ENCODE measurements around the gene RBKS.
"Not testable (repeated sequence)": the region's sequence is repeated elsewhere in the genome, so short reads cannot be mapped to it uniquely, and the experiment has no call there.

RBKS gene

GRCh38 chr2:27779417-27780055 is 110.7 kb downstream of the RBKS start:
- peaks cover 42% of the 10 kb centered on the region for H3K36me3 Mint-ChIP-seq (ENCODE audit: low read depth)
- H3K4me1 Mint-ChIP-seq (ENCODE audit: low read depth), result peaks cover 24% of the 10 kb centered on the region
- intact Hi-C loops (cut with micrococcal nuclease), result no loop called here
- no peaks in the 10 kb centered on the region for H3K27me3 Mint-ChIP-seq
- H3K4me3 Mint-ChIP-seq, result no peak overlapping the region
- H3K9me3 Mint-ChIP-seq, result no peaks in the 10 kb centered on the region
- H3K27ac Mint-ChIP-seq, result no peak overlapping the region

- Mint-ChIP-seq H3K4me1 (ENCODE audit: low read depth) (peaks cover 44% of the 10 kb centered on the region), H3K36me3 (ENCODE audit: low read depth) (peaks cover 57% of the 10 kb centered on the region), H3K27me3 (no peaks in the 10 kb centered on the region), H3K4me3 (no peak overlapping the region), H3K9me3 (no peaks in the 10 kb centered on the region), H3K27ac (no peak overlapping the region)
- intact Hi-C loops (cut with micrococcal nuclease), result no loop called here
Observed at GRCh38 chr2:27776696-27777095, 113.5 kb downstream of the RBKS start.

- Mint-ChIP-seq H3K4me3 (no peak overlapping the region), H3K27me3 (no peaks in the 10 kb centered on the region), H3K4me1 (ENCODE audit: low read depth) (peaks cover 47% of the 10 kb centered on the region), H3K9me3 (no peaks in the 10 kb centered on the region), H3K36me3 (ENCODE audit: low read depth) (peaks cover 63% of the 10 kb centered on the region), H3K27ac (no peak overlapping the region)
- intact Hi-C loops (cut with micrococcal nuclease), result no loop called here
Observed at GRCh38 chr2:27776097-27776496, 114.1 kb downstream of the RBKS start.

GRCh38 chr2:27773959-27774358 is 116.2 kb downstream of the RBKS start:
- Mint-ChIP-seq H3K4me3 (no peak overlapping the region), H3K36me3 (ENCODE audit: low read depth) (peaks cover 47% of the 10 kb centered on the region), H3K9me3 (no peaks in the 10 kb centered on the region), H3K27me3 (no peaks in the 10 kb centered on the region), H3K27ac (peak overlapping the region; percentile 8), H3K4me1 (ENCODE audit: low read depth) (peaks cover 50% of the 10 kb centered on the region)
- intact Hi-C loops (cut with micrococcal nuclease), result loop anchor here (5.0 kb wide), 1 partner anchor 113 kb away; no protein-coding TSS in a partner anchor

- intact Hi-C loops (cut with micrococcal nuclease), result loop anchor here (5.0 kb wide), 1 partner anchor 114 kb away; no protein-coding TSS in a partner anchor
- Mint-ChIP-seq H3K36me3 (ENCODE audit: low read depth) (peaks cover 39% of the 10 kb centered on the region), H3K27ac (no peak overlapping the region), H3K27me3 (no peaks in the 10 kb centered on the region), H3K4me1 (ENCODE audit: low read depth) (peaks cover 48% of the 10 kb centered on the region), H3K9me3 (no peaks in the 10 kb centered on the region), H3K4me3 (peak overlapping the region; percentile 41)
Observed at GRCh38 chr2:27772804-27773203, 117.4 kb downstream of the RBKS start.

- H3K9me3 Mint-ChIP-seq, result no peaks in the 10 kb centered on the region
- peaks cover 39% of the 10 kb centered on the region for H3K36me3 Mint-ChIP-seq (ENCODE audit: low read depth)
- peaks cover 51% of the 10 kb centered on the region for H3K4me1 Mint-ChIP-seq (ENCODE audit: low read depth)
Observed at GRCh38 chr2:27771548-27772335, 118.4 kb downstream of the RBKS start, which contains the start of gene MRPL33. MRPL33 (plus strand) TSS chr2:27771719; CDS start chr2:27771778, 59 bp downstream.

GRCh38 chr2:27771202-27771547 is 119.0 kb downstream of the RBKS start:
- H3K4me1 Mint-ChIP-seq (ENCODE audit: low read depth), result peaks cover 52% of the 10 kb centered on the region
- H3K9me3 Mint-ChIP-seq, result no peaks in the 10 kb centered on the region
- intact Hi-C loops (cut with micrococcal nuclease), result loop anchor here (5.0 kb wide), 1 partner anchor 116 kb away; no protein-coding TSS in a partner anchor
- no peaks in the 10 kb centered on the region for H3K27me3 Mint-ChIP-seq
- peaks cover 35% of the 10 kb centered on the region for H3K36me3 Mint-ChIP-seq (ENCODE audit: low read depth)
- peak overlapping the region; percentile 97 for H3K4me3 Mint-ChIP-seq
- H3K27ac Mint-ChIP-seq, result peak overlapping the region; percentile 99

More at GRCh38 chr2:27771548-27772335, 118.4 kb downstream of the RBKS start, which contains the start of gene MRPL33:
- intact Hi-C loops (cut with micrococcal nuclease), result loop anchor here (5.0 kb wide), 1 partner anchor 116 kb away; no protein-coding TSS in a partner anchor
- Mint-ChIP-seq H3K27ac (peak within 1 kb of the TSS; percentile 99), H3K27me3 (no peaks in the 10 kb centered on the region), H3K4me3 (peak within 1 kb of the TSS; percentile 97)

- H3K9me3 Mint-ChIP-seq, result no peaks in the 10 kb centered on the region
- H3K27ac Mint-ChIP-seq, result peak overlapping the region; percentile 60
- H3K4me1 Mint-ChIP-seq (ENCODE audit: low read depth), result peaks cover 57% of the 10 kb centered on the region
- H3K36me3 Mint-ChIP-seq (ENCODE audit: low read depth), result peaks cover 2% of the 10 kb centered on the region
- peak overlapping the region; percentile 63 for H3K4me3 Mint-ChIP-seq
- intact Hi-C loops (cut with micrococcal nuclease), result no loop called here
- H3K27me3 Mint-ChIP-seq, result no peaks in the 10 kb centered on the region
Observed at GRCh38 chr2:27766287-27766661, 123.9 kb downstream of the RBKS start.

GRCh38 chr2:27765621-27766286 is 124.4 kb downstream of the RBKS start:
- Mint-ChIP-seq H3K4me1 (ENCODE audit: low read depth) (peaks cover 53% of the 10 kb centered on the region), H3K4me3 (peak overlapping the region; percentile 63), H3K36me3 (ENCODE audit: low read depth) (no peaks in the 10 kb centered on the region), H3K27ac (peak overlapping the region; percentile 60), H3K9me3 (no peaks in the 10 kb centered on the region), H3K27me3 (no peaks in the 10 kb centered on the region)
- intact Hi-C loops (cut with micrococcal nuclease), result no loop called here

GRCh38 chr2:27764526-27764925 is 125.7 kb downstream of the RBKS start:
- intact Hi-C loops (cut with micrococcal nuclease); H3K27me3 Mint-ChIP-seq; H3K9me3 Mint-ChIP-seq; H3K36me3 Mint-ChIP-seq (ENCODE audit: low read depth): not testable (repeated sequence)
- Mint-ChIP-seq H3K27ac (peak overlapping the region; percentile 84), H3K4me1 (ENCODE audit: low read depth) (peaks cover 53% of the 10 kb centered on the region), H3K4me3 (peak overlapping the region; percentile 42)

GRCh38 chr2:27763907-27764267 is 126.3 kb downstream of the RBKS start:
- intact Hi-C loops (cut with micrococcal nuclease), result no loop called here
- H3K4me1 Mint-ChIP-seq (ENCODE audit: low read depth), result peaks cover 53% of the 10 kb centered on the region
- no peak overlapping the region for H3K4me3 Mint-ChIP-seq
- no peaks in the 10 kb centered on the region for H3K9me3 Mint-ChIP-seq
- H3K27me3 Mint-ChIP-seq, result no peaks in the 10 kb centered on the region
- no peaks in the 10 kb centered on the region for H3K36me3 Mint-ChIP-seq (ENCODE audit: low read depth)
- H3K27ac Mint-ChIP-seq, result peak overlapping the region; percentile 84

- H3K9me3 Mint-ChIP-seq, result no peaks in the 10 kb centered on the region
- peaks cover 56% of the 10 kb centered on the region for H3K4me1 Mint-ChIP-seq (ENCODE audit: low read depth)
- intact Hi-C loops (cut with micrococcal nuclease), result no loop called here
- peak overlapping the region; percentile 84 for H3K27ac Mint-ChIP-seq
- no peaks in the 10 kb centered on the region for H3K36me3 Mint-ChIP-seq (ENCODE audit: low read depth)
- no peaks in the 10 kb centered on the region for H3K27me3 Mint-ChIP-seq
- H3K4me3 Mint-ChIP-seq, result no peak overlapping the region
Observed at GRCh38 chr2:27762951-27763906, 127.0 kb downstream of the RBKS start.
